Mesendoderm (in vitro differentiated cells): Measurements from ENCODE around the gene ARL10.

ENCODE experiments used
- DNase-seq: peaks from one replicate; pipeline ENCODE4 v3.0.0; 2013
- H2AK5ac ChIP-seq: 2 replicates; pipeline ENCODE4 v1.6.1; 2013; ENCODE audit warnings: low read length, inconsistent platforms
- H2BK120ac ChIP-seq: 2 replicates; pipeline ENCODE4 v1.6.1; 2013; ENCODE audit warnings: low read depth, mild to moderate bottlenecking, low read length, moderate library complexity, mixed read lengths
- H2BK15ac ChIP-seq: replicated peaks from 2 replicates; pipeline ENCODE4 v1.6.1; 2013; ENCODE audit warnings: low read depth, mild to moderate bottlenecking, moderate library complexity
- H2BK5ac ChIP-seq: 2 replicates; pipeline ENCODE4 v1.6.1; 2013; ENCODE audit warnings: low read length, inconsistent platforms
- H3K18ac ChIP-seq: 2 replicates; pipeline ENCODE4 v1.6.1; 2013; ENCODE audit warnings: mild to moderate bottlenecking, low read length, mixed read lengths
- H3K23ac ChIP-seq: one replicate; pipeline ENCODE4 v1.6.1; 2013; ENCODE audit warnings: low read length
- H3K27ac ChIP-seq: 2 replicates; pipeline ENCODE4 v1.5.1; 2013; ENCODE audit warnings: low read depth, mild to moderate bottlenecking, inconsistent platforms, low read length, moderate library complexity
- H3K27me3 ChIP-seq: 2 replicates; pipeline ENCODE4 v1.6.1; 2013; ENCODE audit warnings: low read length, control low read depth, mild to moderate bottlenecking, inconsistent platforms; ENCODE audit not compliant: insufficient read depth, poor library complexity
- H3K36me3 ChIP-seq: 2 replicates; pipeline ENCODE4 v1.6.1; 2013; ENCODE audit warnings: low read length, inconsistent platforms; ENCODE audit not compliant: control insufficient read depth, insufficient read depth
- H3K4ac ChIP-seq: one replicate; pipeline ENCODE4 v1.6.1; 2013; ENCODE audit warnings: low read depth, mild to moderate bottlenecking, low read length, moderate library complexity
- H3K4me1 ChIP-seq: 2 replicates; pipeline ENCODE4 v1.6.1; 2013; ENCODE audit warnings: low read depth, low read length, inconsistent platforms; ENCODE audit not compliant: control insufficient read depth
- H3K4me2 ChIP-seq: 2 replicates; pipeline ENCODE4 v1.6.1; 2013; ENCODE audit warnings: low read length
- H3K4me3 ChIP-seq: 2 replicates; pipeline ENCODE4 v1.5.1; 2013; ENCODE audit warnings: mild to moderate bottlenecking, low read length
- H3K56ac ChIP-seq: one replicate; pipeline ENCODE4 v1.6.1; 2013; ENCODE audit warnings: low read length
- H3K79me1 ChIP-seq: 2 replicates; pipeline ENCODE4 v1.6.1; 2013; ENCODE audit warnings: low read length, inconsistent platforms
- H3K79me2 ChIP-seq: 2 replicates; pipeline ENCODE4 v1.6.1; 2013; ENCODE audit warnings: mild to moderate bottlenecking, low read length; ENCODE audit not compliant: control insufficient read depth, insufficient read depth
- H3K9ac ChIP-seq: 2 replicates; pipeline ENCODE4 v1.6.1; 2013; ENCODE audit warnings: low read length, inconsistent platforms
- H4K5ac ChIP-seq: one replicate; pipeline ENCODE4 v1.6.1; 2013; ENCODE audit warnings: low read length
- H4K8ac ChIP-seq: one replicate; pipeline ENCODE4 v1.6.1; 2013; ENCODE audit warnings: low read depth, mild to moderate bottlenecking, control low read depth, low read length, moderate library complexity
- whole genome bisulfite sequencing: extraction: QIAGEN DNeasy Blood & Tissue Kit; methylation state at CpG from one replicate; pipeline ENCODE4 v1.1.7; 2013; ENCODE audit warnings: low lambda C conversion rate, missing lambda C conversion rate; ENCODE audit not compliant: insufficient coverage; ENCODE audit errors: extremely low coverage; 5-methylcytosine and 5-hydroxymethylcytosine counted together

The ARL10 gene

GRCh38 chr5:176379881-176380280 is 14.6 kb downstream of the ARL10 start:
- no peak overlapping the region for H4K8ac ChIP-seq

DNA sequence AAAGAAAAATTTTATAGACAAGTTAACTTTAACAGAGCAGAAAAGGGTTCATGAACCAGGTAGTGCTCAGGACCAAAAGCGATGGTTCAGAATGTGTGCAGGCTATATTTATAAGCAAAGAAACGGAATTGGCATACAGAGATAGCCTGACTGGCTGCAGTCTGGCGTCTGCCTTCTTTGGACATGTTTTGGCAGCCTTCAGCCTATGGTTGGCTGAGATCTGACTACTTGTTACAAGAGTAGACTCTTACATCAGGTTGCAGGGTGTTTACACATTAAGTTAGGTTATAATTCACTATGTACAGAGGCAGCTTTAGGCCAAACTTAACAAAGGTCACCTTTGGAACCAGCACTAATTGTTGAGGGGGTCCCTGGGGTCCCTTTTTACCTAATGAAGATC is 16.1 kb downstream of the ARL10 start:
- no peak overlapping the region for H3K23ac ChIP-seq
- H3K4me1 ChIP-seq = no peaks in the 10 kb centered on the region
- no peak overlapping the region for H4K8ac ChIP-seq
- H3K4ac ChIP-seq = no peak overlapping the region
- no peak overlapping the region for H3K4me2 ChIP-seq
- no peak overlapping the region for H2BK120ac ChIP-seq
- no peaks in the 10 kb centered on the region for H3K27me3 ChIP-seq
- H3K18ac ChIP-seq = no peak overlapping the region
- no peak overlapping the region for H2BK15ac ChIP-seq
- H3K9ac ChIP-seq = no peak overlapping the region
- no peak overlapping the region for H3K4me3 ChIP-seq
- no peak overlapping the region for H3K27ac ChIP-seq
- H3K79me2 ChIP-seq = peaks cover under 1% of the 10 kb centered on the region
- peaks cover 5% of the 10 kb centered on the region for H3K79me1 ChIP-seq
- peaks cover 10% of the 10 kb centered on the region for H3K36me3 ChIP-seq
- H2BK5ac ChIP-seq = no peak overlapping the region
- no peak overlapping the region for H4K5ac ChIP-seq
- H2AK5ac ChIP-seq = no peak overlapping the region
- DNase-seq = no peak
- no CpG with 5 or more reads among the region's 3 CpGs for WGBS
- no peak overlapping the region for H3K56ac ChIP-seq

More at GRCh38 chr5:176379881-176380280, 14.6 kb downstream of the ARL10 start:
- H2BK120ac ChIP-seq = no peak overlapping the region
- H3K18ac ChIP-seq = no peak overlapping the region
- H3K79me2 ChIP-seq = no peaks in the 10 kb centered on the region
- no peak overlapping the region for H2BK5ac ChIP-seq
- H3K27ac ChIP-seq = no peak overlapping the region
- H3K56ac ChIP-seq = no peak overlapping the region
- no peak for DNase-seq
- no peaks in the 10 kb centered on the region for H3K79me1 ChIP-seq
- no peak overlapping the region for H3K4me2 ChIP-seq
- no peak overlapping the region for H2BK15ac ChIP-seq
- peaks cover 10% of the 10 kb centered on the region for H3K36me3 ChIP-seq
- H3K4me1 ChIP-seq = no peaks in the 10 kb centered on the region
- H2AK5ac ChIP-seq = no peak overlapping the region
- no peak overlapping the region for H4K5ac ChIP-seq
- H3K4me3 ChIP-seq = no peak overlapping the region
- H3K23ac ChIP-seq = no peak overlapping the region
- WGBS = no CpG with 5 or more reads among the region's 3 CpGs
- H3K27me3 ChIP-seq = no peaks in the 10 kb centered on the region
- no peak overlapping the region for H3K9ac ChIP-seq
- no peak overlapping the region for H3K4ac ChIP-seq

- peaks cover 9% of the 10 kb centered on the region for H3K79me1 ChIP-seq
- no peak overlapping the region for H3K23ac ChIP-seq
- no peak overlapping the region for H3K4me2 ChIP-seq
- peaks cover 6% of the 10 kb centered on the region for H3K79me2 ChIP-seq
- H2BK5ac ChIP-seq = no peak overlapping the region
- no peaks in the 10 kb centered on the region for H3K27me3 ChIP-seq
- no peak overlapping the region for H2BK15ac ChIP-seq
- no peak overlapping the region for H3K27ac ChIP-seq
- H2BK120ac ChIP-seq = no peak overlapping the region
- H3K9ac ChIP-seq = no peak overlapping the region
- no CpG with 5 or more reads among the region's 3 CpGs for WGBS
- no peak overlapping the region for H4K5ac ChIP-seq
- DNase-seq = no peak
- no peak overlapping the region for H3K4me3 ChIP-seq
- H2AK5ac ChIP-seq = no peak overlapping the region
- no peak overlapping the region for H3K18ac ChIP-seq
- no peak overlapping the region for H4K8ac ChIP-seq
- H3K56ac ChIP-seq = no peak overlapping the region
- H3K4ac ChIP-seq = no peak overlapping the region
- peaks cover 13% of the 10 kb centered on the region for H3K36me3 ChIP-seq
- no peaks in the 10 kb centered on the region for H3K4me1 ChIP-seq
Measured at GRCh38 chr5:176381979-176382378, 16.7 kb downstream of the ARL10 start.

GRCh38 chr5:176382721-176383120 is 17.4 kb downstream of the ARL10 start:
- H3K79me2 ChIP-seq = peaks cover 14% of the 10 kb centered on the region
- no peaks in the 10 kb centered on the region for H3K27me3 ChIP-seq
- H3K23ac ChIP-seq = no peak overlapping the region
- H3K27ac ChIP-seq = no peak overlapping the region
- no peak overlapping the region for H3K4ac ChIP-seq
- H2BK15ac ChIP-seq = no peak overlapping the region
- no peak overlapping the region for H4K8ac ChIP-seq
- no peak for DNase-seq
- WGBS = no CpG with 5 or more reads among the region's 3 CpGs
- H3K4me2 ChIP-seq = no peak overlapping the region
- no peak overlapping the region for H3K18ac ChIP-seq
- no peak overlapping the region for H2BK120ac ChIP-seq
- H3K9ac ChIP-seq = no peak overlapping the region
- H4K5ac ChIP-seq = no peak overlapping the region
- H3K79me1 ChIP-seq = peaks cover 9% of the 10 kb centered on the region
- no peak overlapping the region for H2AK5ac ChIP-seq
- no peak overlapping the region for H2BK5ac ChIP-seq
- peaks cover 2% of the 10 kb centered on the region for H3K4me1 ChIP-seq
- no peak overlapping the region for H3K4me3 ChIP-seq
- H3K36me3 ChIP-seq = peaks cover 13% of the 10 kb centered on the region
- H3K56ac ChIP-seq = no peak overlapping the region

DNA sequence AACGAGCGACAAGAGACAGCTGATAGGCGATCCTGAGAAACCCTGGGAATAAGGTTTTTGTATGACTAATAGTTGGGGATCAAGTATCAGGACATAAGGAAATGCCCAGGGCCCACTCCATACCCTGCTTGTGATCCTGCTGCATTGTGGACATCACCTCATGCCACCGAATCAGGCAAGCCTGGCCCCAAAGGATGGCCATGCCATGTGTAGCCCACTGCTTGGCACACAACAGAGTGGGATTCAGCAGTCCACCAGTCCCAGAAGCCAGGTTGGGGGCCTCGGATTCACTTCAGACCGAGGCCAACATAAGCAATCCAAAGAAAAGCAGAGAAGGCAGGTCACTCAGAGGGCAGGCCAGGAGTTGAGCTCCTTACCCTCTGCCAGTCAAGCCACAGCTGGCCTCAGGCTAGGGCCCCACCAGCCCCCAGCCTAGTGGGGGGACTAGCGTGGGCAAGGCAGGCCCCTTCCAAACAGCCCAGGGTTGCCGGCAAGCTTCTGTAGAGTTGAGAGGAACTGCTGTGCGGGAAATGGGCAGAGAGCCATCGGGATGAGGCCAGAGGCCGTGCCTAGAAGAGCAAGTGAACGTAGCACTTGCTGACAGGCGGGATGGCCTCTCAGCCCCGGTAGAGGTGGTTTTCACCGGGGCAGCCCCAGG is 18.1 kb downstream of the ARL10 start:
- peaks cover 2% of the 10 kb centered on the region for H3K4me1 ChIP-seq
- H3K27ac ChIP-seq = no peak overlapping the region
- H3K4ac ChIP-seq = no peak overlapping the region
- H3K79me1 ChIP-seq = peaks cover 13% of the 10 kb centered on the region
- H2BK120ac ChIP-seq = no peak overlapping the region
- no peak for DNase-seq
- H2AK5ac ChIP-seq = no peak overlapping the region
- no peak overlapping the region for H3K4me2 ChIP-seq
- H3K79me2 ChIP-seq = peaks cover 20% of the 10 kb centered on the region
- no peak overlapping the region for H3K9ac ChIP-seq
- H3K36me3 ChIP-seq = peaks cover 13% of the 10 kb centered on the region
- H3K27me3 ChIP-seq = no peaks in the 10 kb centered on the region
- H3K56ac ChIP-seq = no peak overlapping the region
- no peak overlapping the region for H3K18ac ChIP-seq
- H2BK5ac ChIP-seq = no peak overlapping the region
- no peak overlapping the region for H4K5ac ChIP-seq
- no peak overlapping the region for H3K23ac ChIP-seq
- no peak overlapping the region for H2BK15ac ChIP-seq
- no peak overlapping the region for H4K8ac ChIP-seq
- H3K4me3 ChIP-seq = no peak overlapping the region
- WGBS = no CpG with 5 or more reads among the region's 15 CpGs

GRCh38 chr5:176383961-176384360 is 18.7 kb downstream of the ARL10 start:
- H3K4me3 ChIP-seq = no peak overlapping the region
- no peak overlapping the region for H3K4me2 ChIP-seq
- H2AK5ac ChIP-seq = no peak overlapping the region
- no peak overlapping the region for H3K27ac ChIP-seq
- H3K23ac ChIP-seq = no peak overlapping the region
- H3K56ac ChIP-seq = no peak overlapping the region
- no peaks in the 10 kb centered on the region for H3K27me3 ChIP-seq
- no peak overlapping the region for H2BK120ac ChIP-seq
- H3K18ac ChIP-seq = no peak overlapping the region
- no peak overlapping the region for H4K5ac ChIP-seq
- H2BK5ac ChIP-seq = no peak overlapping the region
- peaks cover 2% of the 10 kb centered on the region for H3K4me1 ChIP-seq
- no peak overlapping the region for H2BK15ac ChIP-seq
- peaks cover 13% of the 10 kb centered on the region for H3K79me1 ChIP-seq
- no peak overlapping the region for H3K4ac ChIP-seq
- H3K9ac ChIP-seq = no peak overlapping the region
- no CpG with 5 or more reads among the region's 9 CpGs for WGBS
- no peak overlapping the region for H4K8ac ChIP-seq
- DNase-seq = no peak
- peaks cover 20% of the 10 kb centered on the region for H3K79me2 ChIP-seq
- H3K36me3 ChIP-seq = peaks cover 13% of the 10 kb centered on the region
